Left ventricle myocardium inferior (tissue), 1 donor: ENCODE results near the gene TMEM150B. TPM values are rescaled to one million over a fixed set of nuclear protein-coding genes. Genes with fewer than 3 reads are reported as not detected.

Experiments
- DNase-seq: peaks from one replicate; pipeline ENCODE4 v3.0.0-alpha.2; 2020
- H3K27ac ChIP-seq: fragments of 200-600 bp; replicated peaks from 2 replicates; pipeline ENCODE4 v1.8.0; 2021
- H3K27me3 ChIP-seq: fragments of 200-600 bp; 2 replicates; pipeline ENCODE4 v1.8.0; 2021; ENCODE audit warnings: low read depth
- H3K36me3 ChIP-seq: fragments of 200-600 bp; 2 replicates; pipeline ENCODE4 v1.8.0; 2021
- H3K4me1 ChIP-seq: fragments of 200-600 bp; 2 replicates; pipeline ENCODE4 v1.8.0; 2021
- H3K4me3 ChIP-seq: fragments of 200-600 bp; 2 replicates; pipeline ENCODE4 v1.8.0; 2021; ENCODE audit warnings: mild to moderate bottlenecking, moderate library complexity
- H3K9me3 ChIP-seq: fragments of 200-600 bp; replicated peaks from 2 replicates; pipeline ENCODE4 v1.8.0; 2021
- CTCF ChIP-seq: fragments of 200-600 bp; IDR thresholded peaks from 2 replicates; pipeline ENCODE4 v1.8.0; 2021; ENCODE audit warnings: antibody characterized with exemption, mild to moderate bottlenecking, borderline replicate concordance
- intact Hi-C: fragments of 100-400 bp; cut with micrococcal nuclease; formaldehyde crosslinking; loops from one replicate; pipeline ENCODE4 v1.11.0; 2022
- total RNA-seq: library from RNA; stranded (reverse); fragmentation: NEBNext Ultra II Directional; extraction: Animal tissue kit (Norgen Biotek cat#: 25700); gene quantifications from one replicate; pipeline ENCODE4 v1.2.1, GENCODE V29; 2021
- donor health status: DM: no; HTN: yes; CAD: no; lungs with severe emphysema.

Gene TMEM150B
- total RNA-seq, 1 donor from 2014 or later = 2.0 TPM

- Histone ChIP-seq H3K36me3 (no peaks in the 10 kb centered on the region), H3K27me3 (no peaks in the 10 kb centered on the region), H3K4me3 (no peak overlapping the region), H3K4me1 (peaks cover 4% of the 10 kb centered on the region), H3K27ac (no peak overlapping the region), H3K9me3 (peaks cover 5% of the 10 kb centered on the region)
- TF ChIP-seq CTCF = no peak
- intact Hi-C loops = no loop called here
- no peak for DNase-seq
Observed at GRCh38 chr19:55304980-55305379, 20.2 kb downstream of the TMEM150B start.

- H3K4me3 ChIP-seq = no peak overlapping the region
- H3K27ac ChIP-seq = no peak overlapping the region
- DNase-seq = no peak
- H3K36me3 ChIP-seq = no peaks in the 10 kb centered on the region
- TF ChIP-seq CTCF = no peak
- peaks cover 2% of the 10 kb centered on the region for H3K9me3 ChIP-seq
- H3K4me1 ChIP-seq = peaks cover 4% of the 10 kb centered on the region
- no peaks in the 10 kb centered on the region for H3K27me3 ChIP-seq
- intact Hi-C loops = no loop called here
Observed at GRCh38 chr19:55304279-55304978, 20.7 kb downstream of the TMEM150B start.

- H3K4me1 ChIP-seq = peaks cover 4% of the 10 kb centered on the region
- no peak overlapping the region for H3K4me3 ChIP-seq
- DNase-seq = no peak
- TF ChIP-seq CTCF = no peak
- intact Hi-C loops = no loop called here
- no peaks in the 10 kb centered on the region for H3K9me3 ChIP-seq
- no peaks in the 10 kb centered on the region for H3K27me3 ChIP-seq
- no peaks in the 10 kb centered on the region for H3K36me3 ChIP-seq
- no peak overlapping the region for H3K27ac ChIP-seq
Observed at GRCh38 chr19:55303477-55303876, 21.7 kb downstream of the TMEM150B start.

GRCh38 chr19:55302318-55302703 is 22.8 kb downstream of the TMEM150B start:
- Histone ChIP-seq H3K4me3 (no peak overlapping the region), H3K4me1 (peaks cover 4% of the 10 kb centered on the region), H3K36me3 (no peaks in the 10 kb centered on the region), H3K9me3 (no peaks in the 10 kb centered on the region), H3K27me3 (no peaks in the 10 kb centered on the region), H3K27ac (no peak overlapping the region)
- TF ChIP-seq CTCF = no peak
- intact Hi-C loops = no loop called here
- DNase-seq = no peak

GRCh38 chr19:55301459-55302317 is 23.5 kb downstream of the TMEM150B start:
- Histone ChIP-seq H3K4me1 (peaks cover 4% of the 10 kb centered on the region), H3K27ac (no peak overlapping the region), H3K36me3 (no peaks in the 10 kb centered on the region), H3K27me3 (no peaks in the 10 kb centered on the region), H3K9me3 (no peaks in the 10 kb centered on the region), H3K4me3 (peak overlapping the region; percentile 61)
- TF ChIP-seq CTCF = peak; percentile 99
- intact Hi-C loops = no loop called here
- DNase-seq = peak; percentile 87
